Measurements from ENCODE around the gene SPRED2. TPM values are rescaled to one million over a fixed set of nuclear protein-coding genes. Genes with fewer than 3 reads are reported as not detected.

The SPRED2 gene
- total and polyA plus RNA-seq, 2 of the 8 experiments (the other 6 are each of a cell fraction or from before 2014, with no cell fraction given): 15.3 to 22.5 TPM

DNA sequence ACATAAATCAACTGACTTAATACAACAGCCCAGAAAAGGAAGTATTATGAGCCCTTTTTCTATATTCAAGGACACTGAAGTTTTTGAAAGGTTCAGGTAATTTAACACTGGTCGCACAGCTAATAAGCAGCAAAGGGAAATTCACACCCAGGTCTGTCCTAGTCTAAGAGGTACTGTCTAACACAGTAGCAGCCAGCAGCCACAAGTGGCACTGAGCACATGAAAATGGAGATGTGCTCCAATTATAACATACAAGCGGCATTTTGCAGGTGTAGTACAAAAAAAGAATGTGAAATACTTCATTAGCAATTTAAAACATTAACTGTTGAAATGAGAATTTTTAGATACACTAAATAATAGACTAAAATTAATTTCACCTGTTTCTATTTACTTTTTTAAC is 23.4 kb downstream of the SPRED2 start:
- WGBS, 2 experiments (ENCODE audit: extremely low coverage in 1 of 2, insufficient coverage in 1 of 2, insufficient read length in 1 of 2, insufficient replicate concordance in 2 of 2, low coverage in 1 of 2, low lambda C conversion rate in 2 of 2, missing lambda C conversion rate in 1 of 2): 87% methylated on average over 2 of the region's 2 CpGs; no CpG with 5 or more reads in 1 of the 2 experiments
- Histone ChIP-seq H3K4me1 (replicated peaks in 1 of 4; ENCODE audit: control insufficient read depth in 3 of 4, insufficient read depth in 4 of 4, low read length in 3 of 4) (peaks cover 5 to 36% (median 25%) of the 10 kb centered on the region in 4 experiments), H4K5ac (ENCODE audit: insufficient read length, low read depth, low read length) (no peak overlapping the region), H2AFZ (ENCODE audit: low read length) (no peak overlapping the region), H3K4me2 (ENCODE audit: insufficient read depth in 1 of 2, low read depth in 2 of 2, low read length in 2 of 2) (no peak overlapping the region), H3K4ac (replicated peaks; ENCODE audit: insufficient read length, low read depth, low read length) (no peak overlapping the region), H3K56ac (replicated peaks; ENCODE audit: insufficient read length, low read depth, low read length) (no peak overlapping the region), H3K79me1 (ENCODE audit: low read depth, low read length) (peaks cover 3% of the 10 kb centered on the region; the same call in 1 of the 2 replicates), H3K23ac (ENCODE audit: insufficient read length) (no peak overlapping the region), H3K79me2 (ENCODE audit: control insufficient read depth in 1 of 2, insufficient read depth in 2 of 2, low read length in 2 of 2) (peaks cover 0 to 38% of the 10 kb centered on the region in 2 experiments; a peak in 3 of 4 replicates), H3K4me3 (ENCODE audit: extremely low read depth in 1 of 4, insufficient read depth in 2 of 4, low read depth in 3 of 4, low read length in 4 of 4) (no peak overlapping the region), H3K9ac (replicated peaks in 1 of 4; ENCODE audit: extremely low read depth in 1 of 4, low read depth in 3 of 4, low read length in 3 of 4) (no peak overlapping the region), H3K14ac (ENCODE audit: insufficient read length) (no peak overlapping the region), H2AK5ac (ENCODE audit: low read depth, low read length) (no peak overlapping the region), H3K18ac (ENCODE audit: extremely low read depth, low read length) (no peak overlapping the region), H2BK120ac (replicated peaks; ENCODE audit: low read depth, low read length) (no peak overlapping the region), H3K36me3 (ENCODE audit: control insufficient read depth in 2 of 4, insufficient read depth in 4 of 4, low read length in 3 of 4) (no peaks in the 10 kb centered on the region), H4K20me1 (replicated peaks in 1 of 2; ENCODE audit: control insufficient read depth in 1 of 2, insufficient read depth in 2 of 2, low read length in 2 of 2) (peaks cover 0 to 6% of the 10 kb centered on the region in 2 experiments), H4K8ac (ENCODE audit: extremely low read depth, insufficient read depth, low read length) (no peak overlapping the region), H4K91ac (replicated peaks; ENCODE audit: insufficient read length, low read length) (no peak overlapping the region), H2BK12ac (ENCODE audit: low read depth, low read length) (no peak overlapping the region), H2BK15ac (ENCODE audit: low read length) (no peak overlapping the region), H3K27ac (ENCODE audit: low read depth, low read length) (no peak overlapping the region), H2BK5ac (ENCODE audit: low read depth, low read length) (no peak overlapping the region), H2BK20ac (ENCODE audit: low read length) (no peak overlapping the region), H3K9me3 (ENCODE audit: insufficient read depth in 2 of 2, low read depth in 1 of 2, low read length in 1 of 2) (no peaks in the 10 kb centered on the region), H3K27me3 (replicated peaks in 1 of 4; ENCODE audit: control insufficient read depth in 3 of 4, extremely low read depth in 1 of 4, insufficient read depth in 3 of 4, low read length in 3 of 4) (no peaks in the 10 kb centered on the region), H3K23me2 (ENCODE audit: low read depth, low read length) (no peaks in the 10 kb centered on the region)
- FAIRE-seq (no peak), DNase-seq (ENCODE audit: low read depth in 1 of 2, low spot score in 2 of 2) (no peak)
- ChIA-PET CTCF (ENCODE audit: partially characterized antibody) (interaction anchor here (0.6 to 2.6 kb wide), 3 partner anchors 58 to 520 kb away, joined by 3 to 10 read pairs (median 3); no protein-coding TSS in a partner anchor), POLR2A (ENCODE audit: partially characterized antibody) (no interaction called here)
- TF ChIP-seq GABPA (IDR thresholded peaks at IDR 0.05; ENCODE audit: borderline replicate concordance, insufficient read depth, low read length): no peak
- TF ChIP-seq YY1 (IDR thresholded peaks at IDR 0.05; ENCODE audit: low read depth, low read length): no peak
- no peak for TF ChIP-seq ZNF274 (IDR thresholded peaks at IDR 0.05; ENCODE audit: borderline replicate concordance, extremely low read depth, low read length)
- no peak for TF ChIP-seq SIX5 (IDR thresholded peaks at IDR 0.05; ENCODE audit: low read depth, low read length)
- TF ChIP-seq CHD2 (IDR thresholded peaks at IDR 0.05; ENCODE audit: low read length): no peak
- TF ChIP-seq, protein P1, sequence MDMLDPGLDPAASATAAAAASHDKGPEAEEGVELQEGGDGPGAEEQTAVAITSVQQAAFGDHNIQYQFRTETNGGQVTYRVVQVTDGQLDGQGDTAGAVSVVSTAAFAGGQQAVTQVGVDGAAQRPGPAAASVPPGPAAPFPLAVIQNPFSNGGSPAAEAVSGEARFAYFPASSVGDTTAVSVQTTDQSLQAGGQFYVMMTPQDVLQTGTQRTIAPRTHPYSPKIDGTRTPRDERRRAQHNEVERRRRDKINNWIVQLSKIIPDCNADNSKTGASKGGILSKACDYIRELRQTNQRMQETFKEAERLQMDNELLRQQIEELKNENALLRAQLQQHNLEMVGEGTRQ (IDR thresholded peaks at IDR 0.05; ENCODE audit: low read length): no peak
- TF ChIP-seq KDM5A (IDR thresholded peaks at IDR 0.05; ENCODE audit: low read length): no peak
- TF ChIP-seq SIRT6 (IDR thresholded peaks at IDR 0.05; ENCODE audit: low read length): no peak
- no peak for TF ChIP-seq NANOG (IDR thresholded peaks at IDR 0.05; ENCODE audit: insufficient read depth, low read depth, low read length, poor library complexity, severe bottlenecking)
- no peak for TF ChIP-seq POU5F1 (IDR thresholded peaks at IDR 0.05; ENCODE audit: low read depth, low read length)
- no peak for TF ChIP-seq HDAC2 (IDR thresholded peaks at IDR 0.05; ENCODE audit: borderline replicate concordance in 1 of 2, low read depth in 2 of 2, low read length in 2 of 2)
- no peak for TF ChIP-seq SP1 (IDR thresholded peaks at IDR 0.05; ENCODE audit: low read depth, low read length)
- no peak for TF ChIP-seq KDM1A (IDR thresholded peaks at IDR 0.05; ENCODE audit: borderline replicate concordance, low read length)
- no peak for TF ChIP-seq BCL11A (IDR thresholded peaks at IDR 0.05; ENCODE audit: low read depth in 2 of 2, low read length in 2 of 2)

Measured in H1 (cell line).